Liver (tissue), 3 donors: ENCODE data around the gene STOM.

Source experiments
- TF ChIP-seq, protein P1 (sequence below): fragments of 150-350 bp; IDR thresholded peaks from 2 replicates; pipeline ENCODE4 v1.5.1; 2017; ENCODE audit warnings: improper control_type of control experiment, low read depth, low read length; ENCODE audit not compliant: missing input control
- TF ChIP-seq, protein P2 (sequence below): IDR thresholded peaks from 2 replicates; pipeline ENCODE4 v1.6.1; 2016; ENCODE audit warnings: antibody characterized with exemption
- donor health status: healthy.
- donor health status: healthy.

DNA sequence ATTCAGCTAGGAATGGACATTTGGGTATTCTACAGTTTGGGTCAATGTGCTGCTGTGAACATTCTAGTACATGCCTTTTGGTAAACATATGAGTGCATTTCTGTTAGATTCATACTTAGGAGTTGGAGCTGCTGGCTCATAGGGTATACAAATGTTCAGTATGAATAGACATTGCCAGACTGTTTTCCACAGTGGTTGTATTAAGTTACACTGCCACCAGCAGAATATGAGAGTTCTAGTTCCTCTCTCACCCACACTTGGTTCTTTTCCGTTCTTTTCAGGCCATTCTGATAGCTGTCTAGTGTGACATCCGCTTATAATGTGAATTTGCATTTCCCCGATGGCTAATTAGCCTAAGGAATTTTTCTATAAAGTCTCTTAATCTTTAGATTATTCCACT lies 25.0 kb downstream of the STOM start:
- TF ChIP-seq, protein P1, sequence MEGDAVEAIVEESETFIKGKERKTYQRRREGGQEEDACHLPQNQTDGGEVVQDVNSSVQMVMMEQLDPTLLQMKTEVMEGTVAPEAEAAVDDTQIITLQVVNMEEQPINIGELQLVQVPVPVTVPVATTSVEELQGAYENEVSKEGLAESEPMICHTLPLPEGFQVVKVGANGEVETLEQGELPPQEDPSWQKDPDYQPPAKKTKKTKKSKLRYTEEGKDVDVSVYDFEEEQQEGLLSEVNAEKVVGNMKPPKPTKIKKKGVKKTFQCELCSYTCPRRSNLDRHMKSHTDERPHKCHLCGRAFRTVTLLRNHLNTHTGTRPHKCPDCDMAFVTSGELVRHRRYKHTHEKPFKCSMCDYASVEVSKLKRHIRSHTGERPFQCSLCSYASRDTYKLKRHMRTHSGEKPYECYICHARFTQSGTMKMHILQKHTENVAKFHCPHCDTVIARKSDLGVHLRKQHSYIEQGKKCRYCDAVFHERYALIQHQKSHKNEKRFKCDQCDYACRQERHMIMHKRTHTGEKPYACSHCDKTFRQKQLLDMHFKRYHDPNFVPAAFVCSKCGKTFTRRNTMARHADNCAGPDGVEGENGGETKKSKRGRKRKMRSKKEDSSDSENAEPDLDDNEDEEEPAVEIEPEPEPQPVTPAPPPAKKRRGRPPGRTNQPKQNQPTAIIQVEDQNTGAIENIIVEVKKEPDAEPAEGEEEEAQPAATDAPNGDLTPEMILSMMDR = no peak
- TF ChIP-seq, protein P2, sequence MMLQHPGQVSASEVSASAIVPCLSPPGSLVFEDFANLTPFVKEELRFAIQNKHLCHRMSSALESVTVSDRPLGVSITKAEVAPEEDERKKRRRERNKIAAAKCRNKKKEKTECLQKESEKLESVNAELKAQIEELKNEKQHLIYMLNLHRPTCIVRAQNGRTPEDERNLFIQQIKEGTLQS = no peak
